Smooth muscle cell (in vitro differentiated cells): ENCODE data around the gene ASB15. TPM values are rescaled to one million over a fixed set of nuclear protein-coding genes. Genes with fewer than 3 reads are reported as not detected.

Source experiments
- DNase-seq: peaks from one replicate; lab custom pipeline; 2025; ENCODE audit not compliant: unreplicated experiment; lab: John Stamatoyannopoulos, UW
- H2AFZ ChIP-seq: fragments of 200-600 bp; sonication (generic); 2 replicates; pipeline ENCODE4 v1.6.0; 2016; ENCODE audit warnings: antibody characterized with exemption, low read depth, mild to moderate bottlenecking
- H3F3A ChIP-seq: fragments of 200-600 bp; sonication (generic); 2 replicates; pipeline ENCODE4 v1.6.0; 2017; ENCODE audit warnings: antibody characterized with exemption, low read depth
- H3K27ac ChIP-seq: fragments of 200-600 bp; sonication (generic); 2 replicates; pipeline ENCODE4 v1.5.1; 2016; ENCODE audit warnings: low read depth, mild to moderate bottlenecking
- H3K27me3 ChIP-seq: fragments of 200-600 bp; sonication (generic); 2 replicates; pipeline ENCODE4 v1.6.1; 2016; ENCODE audit warnings: low read depth, mild to moderate bottlenecking
- H3K36me3 ChIP-seq: fragments of 200-600 bp; sonication (generic); 2 replicates; pipeline ENCODE4 v1.5.1; 2016; ENCODE audit warnings: low read depth
- H3K4me1 ChIP-seq: fragments of 200-600 bp; sonication (generic); 2 replicates; pipeline ENCODE4 v1.5.1; 2016; ENCODE audit warnings: low read depth
- H3K4me2 ChIP-seq: fragments of 200-600 bp; sonication (generic); 2 replicates; pipeline ENCODE4 v1.6.0; 2016; ENCODE audit warnings: mild to moderate bottlenecking
- H3K4me3 ChIP-seq: fragments of 200-600 bp; sonication (generic); 2 replicates; pipeline ENCODE4 v1.5.1; 2016; ENCODE audit warnings: mild to moderate bottlenecking
- H3K79me2 ChIP-seq: fragments of 200-600 bp; sonication (generic); 2 replicates; pipeline ENCODE4 v1.6.0; 2016; ENCODE audit warnings: low read depth, mild to moderate bottlenecking
- H3K9ac ChIP-seq: fragments of 200-600 bp; sonication (generic); 2 replicates; pipeline ENCODE4 v1.6.0; 2016; ENCODE audit warnings: low read depth
- H3K9me3 ChIP-seq: fragments of 200-600 bp; sonication (generic); replicated peaks from 2 replicates; pipeline ENCODE4 v1.5.1; 2016; ENCODE audit warnings: low read depth
- H4K20me1 ChIP-seq: fragments of 200-600 bp; sonication (generic); 2 replicates; pipeline ENCODE4 v1.6.0; 2016; ENCODE audit warnings: low read depth
- CTCF ChIP-seq: fragments of 200-600 bp; sonication (generic); IDR thresholded peaks from 2 replicates; pipeline ENCODE4 v1.5.1; 2017; ENCODE audit warnings: borderline replicate concordance, mild to moderate bottlenecking, antibody characterized with exemption; ENCODE audit not compliant: insufficient read depth, poor library complexity, severe bottlenecking
- WGBS: methylation state at CpG from one replicate; pipeline ENCODE4 v1.1.7; 2016; ENCODE audit warnings: low lambda C conversion rate; 5-methylcytosine and 5-hydroxymethylcytosine counted together
- polyA plus RNA-seq: library from polyadenylated mRNA; unstranded; fragments of >200 nt; fragmentation: Nextera tagmentation; extraction: Ambion mirVana; gene quantifications from 2 replicates; pipeline ENCODE4 v1.2.1, GENCODE V29; 2016
- total RNA-seq: library from RNA; depleted of rRNA; stranded (reverse); fragments of >200 nt; gene quantifications from 2 replicates; pipeline ENCODE4 v1.2.3, GENCODE V29; 2014

Gene ASB15
- total and polyA plus RNA-seq, 2 experiments from 2014 or later: 0.07 TPM; not detected in 1

DNA sequence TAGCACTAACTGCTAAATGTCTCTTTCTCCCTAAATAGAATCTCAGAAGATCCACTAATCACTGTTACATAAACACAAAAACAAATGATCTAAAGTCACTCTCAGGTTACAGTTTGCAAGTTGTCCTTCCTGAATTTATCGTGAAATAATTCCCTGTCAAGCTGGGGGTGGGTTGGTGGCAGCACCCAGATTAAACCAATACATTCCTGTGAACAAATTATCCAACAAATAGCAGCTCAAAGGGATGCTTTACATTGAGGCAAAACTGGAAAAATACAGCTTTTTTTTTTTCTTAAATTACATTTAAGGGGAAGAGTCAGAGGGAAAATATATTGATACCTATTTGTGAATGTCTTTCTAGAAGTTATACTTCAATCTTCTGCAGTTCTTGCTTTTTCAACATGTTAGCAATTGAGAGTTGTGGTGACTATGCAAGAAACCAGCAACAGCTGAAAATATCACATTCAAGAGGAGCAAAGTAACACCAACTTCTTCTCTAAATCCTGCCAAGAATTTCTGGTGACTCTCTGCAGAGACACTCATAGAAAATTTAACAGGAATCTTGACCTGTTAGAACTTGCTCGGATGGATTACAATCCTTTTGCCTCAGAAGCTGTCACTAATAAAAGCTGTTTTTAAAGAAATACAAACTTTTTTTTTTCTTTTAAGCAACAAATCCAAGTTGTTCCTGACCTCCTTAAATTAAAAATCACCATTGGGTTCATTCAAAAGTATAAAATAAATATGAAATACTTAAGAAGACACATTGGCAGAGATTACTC is 73.0 kb downstream of the ASB15 start:
- no peak overlapping the region for H3K4me3 ChIP-seq
- peaks cover 10% of the 10 kb centered on the region for H3K4me1 ChIP-seq
- no peak overlapping the region for H2AFZ ChIP-seq
- no peaks in the 10 kb centered on the region for H3K27me3 ChIP-seq
- no peaks in the 10 kb centered on the region for H4K20me1 ChIP-seq
- no peak overlapping the region for H3K9ac ChIP-seq
- WGBS: 20% methylated on average over 2 of the region's 2 CpGs
- peak overlapping the region; percentile 76 for H3K27ac ChIP-seq
- peak overlapping the region; percentile 33 for H3K4me2 ChIP-seq
- H3K36me3 ChIP-seq: no peaks in the 10 kb centered on the region
- no peak for TF ChIP-seq CTCF
- H3K79me2 ChIP-seq: no peaks in the 10 kb centered on the region
- H3F3A ChIP-seq: peaks cover 9% of the 10 kb centered on the region
- no peak for DNase-seq
- H3K9me3 ChIP-seq: no peaks in the 10 kb centered on the region

DNA sequence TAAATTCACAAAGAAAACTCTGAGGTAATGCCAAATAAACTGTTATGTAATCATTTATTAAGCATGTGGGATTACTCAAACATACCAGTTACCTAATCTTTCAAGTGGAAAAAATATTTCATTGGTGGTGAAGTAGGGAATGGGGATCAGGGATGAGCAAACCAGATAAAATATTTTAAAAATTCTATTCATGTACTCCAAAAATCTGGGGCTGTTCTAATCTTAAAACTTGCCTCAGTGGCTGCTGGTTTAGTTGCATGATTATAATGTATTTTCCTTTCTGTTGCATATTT is 73.5 kb downstream of the ASB15 start:
- Histone ChIP-seq H3K27ac (peak overlapping the region; percentile 76), H3F3A (peaks cover 9% of the 10 kb centered on the region), H3K79me2 (no peaks in the 10 kb centered on the region), H3K4me3 (no peak overlapping the region), H3K9me3 (no peaks in the 10 kb centered on the region), H3K4me2 (peak overlapping the region; percentile 33), H4K20me1 (no peaks in the 10 kb centered on the region), H3K9ac (no peak overlapping the region), H3K36me3 (no peaks in the 10 kb centered on the region), H3K27me3 (no peaks in the 10 kb centered on the region), H3K4me1 (peaks cover 10% of the 10 kb centered on the region), H2AFZ (no peak overlapping the region)
- no peak for TF ChIP-seq CTCF
- no peak for DNase-seq

GRCh38 chr7:123677061-123677715 is 75.6 kb downstream of the ASB15 start:
- Histone ChIP-seq H3K9ac (no peak overlapping the region), H3K4me3 (no peak overlapping the region), H3K27ac (no peak overlapping the region), H3K36me3 (peaks cover 8% of the 10 kb centered on the region), H3K27me3 (no peaks in the 10 kb centered on the region), H2AFZ (no peak overlapping the region), H3K4me1 (peaks cover 10% of the 10 kb centered on the region), H3K79me2 (no peaks in the 10 kb centered on the region), H4K20me1 (no peaks in the 10 kb centered on the region), H3K9me3 (no peaks in the 10 kb centered on the region), H3F3A (peaks cover 9% of the 10 kb centered on the region), H3K4me2 (no peak overlapping the region)
- 100% methylated on average over 2 of the region's 2 CpGs for WGBS
- DNase-seq: no peak
- TF ChIP-seq CTCF: no peak
